HG03108 (cell line): ENCODE results near the gene SLC4A1.

Source experiments
- ATAC-seq: cut with Tn5 transposase; IDR thresholded peaks from one replicate; pipeline ENCODE4 v1.9.1; 2021; ENCODE audit warnings: moderate library complexity; ENCODE audit not compliant: unreplicated experiment

The SLC4A1 gene

GRCh38 chr17:44207743-44208142, 60.2 kb downstream of the SLC4A1 start:
- ATAC-seq: no peak

GRCh38 chr17:44207319-44207718, 60.6 kb downstream of the SLC4A1 start:
- ATAC-seq: no peak

GRCh38 chr17:44206825-44207155, 61.1 kb downstream of the SLC4A1 start:
- ATAC-seq: no peak

GRCh38 chr17:44205962-44206824, 61.7 kb downstream of the SLC4A1 start:
- no peak for ATAC-seq

- no peak for ATAC-seq
Measured at GRCh38 chr17:44204441-44204882, 63.5 kb downstream of the SLC4A1 start.

- no peak for ATAC-seq
Measured at GRCh38 chr17:44203731-44204440, 64.0 kb downstream of the SLC4A1 start.

- ATAC-seq: no peak
Measured at GRCh38 chr17:44202756-44203155, 65.2 kb downstream of the SLC4A1 start.

- no peak for ATAC-seq
Measured at GRCh38 chr17:44200478-44201155, 67.3 kb downstream of the SLC4A1 start.

- peak; percentile 63 for ATAC-seq
Measured at GRCh38 chr17:44199553-44200477, 68.1 kb downstream of the SLC4A1 start, which contains the start of gene ATXN7L3. Gene ATXN7L3, minus strand, starts transcription at chr17:44199884. Its CDS starts 1,814 bp downstream, at chr17:44198070.

GRCh38 chr17:44198721-44199552, 69.0 kb downstream of the SLC4A1 start:
- peak; percentile 15 for ATAC-seq
